Right lobe of liver (tissue), 4 donors: Measurements from ENCODE around the gene ADCY5.

Experiments
- CTCF ChIP-seq, 4 donors: fragments of 200-600 bp in 3 of 4; fragments of 450-650 bp in 1 of 4; IDR thresholded peaks; one replicate each; pipeline versions ENCODE4 v1.5.1 to v1.8.0; 2016 to 2022; ENCODE audit warnings: antibody characterized with exemption in 4 of 4, mild to moderate bottlenecking in 2 of 4
- POLR2A ChIP-seq: fragments of 450-650 bp; IDR thresholded peaks from one replicate; pipeline ENCODE4 v1.6.1; 2017; ENCODE audit warnings: antibody characterized with exemption, mild to moderate bottlenecking
- donor health status: DM: no; HTN: no; CAD: no.
- donor health status: DM: no; HTN: no; CAD: no.
- donor health status: DM: no; HTN: yes; CAD: no.

GRCh38 chr3:123294296-123294938, 154.5 kb downstream of the ADCY5 start:
- no peak for TF ChIP-seq CTCF (IDR thresholded peaks at IDR 0.05)
- TF ChIP-seq POLR2A, result no peak
